ENCODE results near the gene ABCG4.

GRCh38 chr11:119121811-119122124, 27.1 kb upstream of the ABCG4 start:
- TF ChIP-seq JUN (IDR thresholded peaks at IDR 0.05; ENCODE audit: low read depth, low read length) (no peak), CTCF (IDR thresholded peaks at IDR 0.05; ENCODE audit: control extremely low read depth in 1 of 3, insufficient read depth in 1 of 3, low read depth in 1 of 3, low read length in 3 of 3) (no peak), HDAC6 (IDR thresholded peaks at IDR 0.05; ENCODE audit: low read depth, low read length) (no peak), POLR2A (IDR thresholded peaks at IDR 0.05; ENCODE audit: control extremely low read depth in 1 of 2, low read depth in 2 of 2, low read length in 2 of 2) (peak in 1 of 2 experiments; percentile 6; a peak in 1 of 3 replicates), EZH2 (IDR thresholded peaks at IDR 0.05; ENCODE audit: low read depth, low read length, severe bottlenecking) (no peak), RAD21 (IDR thresholded peaks at IDR 0.05 in 1 of 2, conservative IDR thresholded peaks at IDR 0.05 in 1 of 2; ENCODE audit: low read depth in 2 of 2, low read length in 2 of 2) (no peak), HDAC2 (IDR thresholded peaks at IDR 0.05; ENCODE audit: borderline replicate concordance in 1 of 2, low read depth in 2 of 2, low read length in 2 of 2) (0 out of 4 replicates have a peak, but pooled peaks of 1 of the 2 experiments have one; percentile 41), KDM1A (IDR thresholded peaks at IDR 0.05; ENCODE audit: borderline replicate concordance, low read length) (no peak)
- TF ChIP-seq, protein P1, sequence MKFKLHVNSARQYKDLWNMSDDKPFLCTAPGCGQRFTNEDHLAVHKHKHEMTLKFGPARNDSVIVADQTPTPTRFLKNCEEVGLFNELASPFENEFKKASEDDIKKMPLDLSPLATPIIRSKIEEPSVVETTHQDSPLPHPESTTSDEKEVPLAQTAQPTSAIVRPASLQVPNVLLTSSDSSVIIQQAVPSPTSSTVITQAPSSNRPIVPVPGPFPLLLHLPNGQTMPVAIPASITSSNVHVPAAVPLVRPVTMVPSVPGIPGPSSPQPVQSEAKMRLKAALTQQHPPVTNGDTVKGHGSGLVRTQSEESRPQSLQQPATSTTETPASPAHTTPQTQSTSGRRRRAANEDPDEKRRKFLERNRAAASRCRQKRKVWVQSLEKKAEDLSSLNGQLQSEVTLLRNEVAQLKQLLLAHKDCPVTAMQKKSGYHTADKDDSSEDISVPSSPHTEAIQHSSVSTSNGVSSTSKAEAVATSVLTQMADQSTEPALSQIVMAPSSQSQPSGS (IDR thresholded peaks at IDR 0.05; ENCODE audit: low read length) = no peak

All from H1 (cell line).